Measurements from ENCODE around the gene DGKD.

Gene DGKD

DNA sequence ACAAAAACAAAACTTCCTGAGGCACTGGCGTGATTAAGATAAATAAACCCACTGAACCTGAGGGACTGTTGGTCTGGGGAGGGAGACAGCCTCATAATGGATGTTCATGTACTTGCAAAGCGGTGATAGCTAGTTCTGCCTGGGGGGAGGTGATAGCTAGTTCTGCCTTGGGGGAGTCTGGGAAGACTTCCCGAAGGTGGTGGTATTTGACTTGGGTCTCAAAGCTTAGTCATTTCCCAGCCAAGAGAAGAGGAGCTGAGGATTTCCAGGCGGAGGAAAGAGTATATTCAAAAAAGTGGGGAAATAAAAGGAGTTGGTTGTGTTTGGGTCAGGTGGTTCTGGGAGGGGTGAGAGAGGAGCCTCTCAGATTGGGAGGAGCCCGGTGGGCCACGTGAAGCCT, 24.7 kb downstream of the DGKD start:
- TF ChIP-seq, protein P1, sequence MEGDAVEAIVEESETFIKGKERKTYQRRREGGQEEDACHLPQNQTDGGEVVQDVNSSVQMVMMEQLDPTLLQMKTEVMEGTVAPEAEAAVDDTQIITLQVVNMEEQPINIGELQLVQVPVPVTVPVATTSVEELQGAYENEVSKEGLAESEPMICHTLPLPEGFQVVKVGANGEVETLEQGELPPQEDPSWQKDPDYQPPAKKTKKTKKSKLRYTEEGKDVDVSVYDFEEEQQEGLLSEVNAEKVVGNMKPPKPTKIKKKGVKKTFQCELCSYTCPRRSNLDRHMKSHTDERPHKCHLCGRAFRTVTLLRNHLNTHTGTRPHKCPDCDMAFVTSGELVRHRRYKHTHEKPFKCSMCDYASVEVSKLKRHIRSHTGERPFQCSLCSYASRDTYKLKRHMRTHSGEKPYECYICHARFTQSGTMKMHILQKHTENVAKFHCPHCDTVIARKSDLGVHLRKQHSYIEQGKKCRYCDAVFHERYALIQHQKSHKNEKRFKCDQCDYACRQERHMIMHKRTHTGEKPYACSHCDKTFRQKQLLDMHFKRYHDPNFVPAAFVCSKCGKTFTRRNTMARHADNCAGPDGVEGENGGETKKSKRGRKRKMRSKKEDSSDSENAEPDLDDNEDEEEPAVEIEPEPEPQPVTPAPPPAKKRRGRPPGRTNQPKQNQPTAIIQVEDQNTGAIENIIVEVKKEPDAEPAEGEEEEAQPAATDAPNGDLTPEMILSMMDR (IDR thresholded peaks at IDR 0.05; ENCODE audit: extremely low read depth, missing control alignments), result no peak
- no peak for DNase-seq (ENCODE audit: low spot score)

DNA sequence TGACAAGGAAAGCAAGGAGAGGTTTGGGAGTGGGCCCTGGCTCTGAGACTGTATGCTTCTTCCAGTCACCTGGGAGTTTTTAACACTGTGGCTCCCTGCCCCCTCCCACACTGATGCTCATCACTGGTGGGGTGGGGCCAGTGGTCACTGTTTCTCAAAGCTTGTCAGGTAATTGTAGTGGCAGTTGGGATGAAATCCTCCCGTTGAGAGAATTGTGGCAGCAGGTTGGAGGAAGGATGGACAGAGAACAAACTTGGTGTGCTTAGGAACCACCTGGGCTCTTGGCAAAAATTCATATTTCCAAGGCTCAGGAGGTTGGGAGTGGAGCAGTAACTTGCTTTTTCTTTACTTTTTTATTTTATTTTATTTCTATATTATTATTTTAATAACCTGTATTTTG, 25.1 kb downstream of the DGKD start:
- DNase-seq (ENCODE audit: low spot score), result no peak
- TF ChIP-seq, protein P1 (IDR thresholded peaks at IDR 0.05; ENCODE audit: extremely low read depth, missing control alignments), result no peak

DNA sequence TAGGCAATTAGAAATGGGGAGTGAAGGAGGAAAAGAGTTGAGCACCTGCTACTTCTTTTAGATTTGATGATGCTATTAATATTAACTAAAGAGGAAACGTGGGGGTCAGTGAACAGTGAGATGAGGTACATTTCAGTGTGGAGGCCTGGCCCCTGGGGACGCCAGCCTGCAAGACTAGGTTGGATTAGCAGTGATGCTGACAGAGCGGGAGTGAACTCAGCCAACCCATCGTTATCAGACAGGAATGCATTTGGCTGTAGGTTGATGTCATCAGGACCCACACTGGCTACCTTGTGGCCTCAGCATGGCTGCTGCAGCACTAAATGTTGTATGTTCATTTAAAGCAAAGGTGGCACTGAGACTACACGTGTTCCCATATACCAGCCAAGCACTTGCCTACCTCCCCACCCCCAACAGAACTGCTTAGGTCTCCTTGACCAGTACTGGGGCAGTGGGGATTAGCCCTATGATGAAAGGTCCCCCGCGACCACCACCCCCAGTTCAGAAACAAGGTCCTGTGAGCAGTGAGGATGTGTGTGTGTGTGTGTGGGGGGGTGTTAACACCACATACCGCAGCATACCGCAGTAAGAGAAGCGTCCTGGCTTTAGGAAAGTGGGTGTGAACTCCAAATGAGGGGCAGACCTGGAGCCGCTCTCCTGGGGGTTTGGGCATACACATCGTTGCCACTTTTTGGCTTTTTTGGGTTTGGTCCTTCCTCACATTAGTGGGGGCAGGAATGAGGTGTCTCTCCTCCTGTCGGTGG, 26.0 kb downstream of the DGKD start:
- TF ChIP-seq, protein P1 (IDR thresholded peaks at IDR 0.05; ENCODE audit: extremely low read depth, missing control alignments), result no peak
- no peak for DNase-seq (ENCODE audit: low spot score)

DNA sequence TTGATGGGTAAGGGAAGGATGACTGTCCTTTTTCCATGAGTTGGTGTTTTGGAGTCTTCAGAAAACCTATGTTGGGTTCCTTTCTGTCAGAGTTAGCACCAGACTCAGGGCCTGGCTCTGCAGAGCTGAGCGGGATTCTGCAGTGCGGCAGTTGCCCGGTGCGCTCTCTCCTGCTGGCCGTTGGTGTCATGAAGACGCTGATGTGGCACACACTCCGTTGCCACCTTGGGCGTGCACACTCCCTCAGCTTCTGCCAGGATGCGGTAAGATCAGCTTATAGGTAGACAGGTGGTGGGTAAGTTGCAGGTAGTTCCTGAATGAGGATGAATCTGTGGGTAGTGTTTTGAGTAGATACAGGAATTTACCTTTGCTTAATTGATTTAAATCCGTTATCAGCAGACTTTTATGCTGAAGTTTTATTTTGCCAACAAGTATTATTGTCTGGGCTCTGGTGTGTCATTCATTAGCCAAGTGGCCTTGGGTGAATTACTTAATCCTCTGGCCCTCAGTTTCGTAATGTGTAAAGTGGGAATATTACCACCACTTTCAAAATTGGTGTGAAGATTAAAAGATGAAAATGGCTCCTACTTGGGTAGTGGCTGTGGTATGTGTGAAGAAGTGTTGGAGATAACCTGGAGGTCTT, 26.8 kb downstream of the DGKD start:
- TF ChIP-seq, protein P1 (IDR thresholded peaks at IDR 0.05; ENCODE audit: extremely low read depth, missing control alignments), result no peak
- no peak for DNase-seq (ENCODE audit: low spot score)

DNA sequence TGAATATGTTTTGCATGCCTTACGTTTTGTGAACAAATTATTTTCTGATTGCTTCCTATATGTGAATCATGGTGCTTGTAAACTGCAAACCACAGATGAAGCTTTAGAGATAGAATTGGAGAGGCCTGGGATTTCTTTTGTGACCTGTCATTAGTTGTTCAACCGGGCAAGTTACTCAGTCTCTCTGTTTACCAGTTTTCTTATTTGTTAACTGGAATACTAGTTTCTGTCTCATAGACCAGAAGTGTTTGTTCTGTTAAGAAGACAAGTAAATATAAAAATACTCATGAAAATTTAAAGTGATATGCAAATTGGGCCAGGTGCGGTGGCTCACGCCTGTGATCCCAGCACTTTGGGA, 27.3 kb downstream of the DGKD start:
- TF ChIP-seq, protein P1 (IDR thresholded peaks at IDR 0.05; ENCODE audit: extremely low read depth, missing control alignments), result no peak
- DNase-seq (ENCODE audit: low spot score), result no peak

DNA sequence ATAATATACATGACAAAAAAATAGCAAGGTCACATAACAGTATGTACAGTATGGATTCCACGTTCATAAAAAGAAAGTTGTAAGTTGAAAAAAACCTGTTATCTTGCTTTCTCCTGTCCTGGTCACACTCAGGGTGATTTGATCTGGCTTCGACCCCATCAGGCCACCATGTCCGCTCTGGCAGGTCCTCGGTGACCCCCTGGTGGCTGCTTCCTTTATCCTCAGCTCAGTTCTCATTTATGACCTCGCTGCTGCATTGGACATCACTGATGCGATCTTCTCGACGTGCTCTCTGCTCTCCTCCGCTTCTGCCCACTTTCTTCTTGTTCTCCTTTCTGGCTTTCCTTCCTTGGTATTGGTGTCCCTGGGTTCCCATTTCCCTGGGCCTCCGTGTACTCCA, 29.7 kb downstream of the DGKD start:
- no peak for DNase-seq (ENCODE audit: low spot score)
- TF ChIP-seq, protein P1 (IDR thresholded peaks at IDR 0.05; ENCODE audit: extremely low read depth, missing control alignments), result no peak

DNA sequence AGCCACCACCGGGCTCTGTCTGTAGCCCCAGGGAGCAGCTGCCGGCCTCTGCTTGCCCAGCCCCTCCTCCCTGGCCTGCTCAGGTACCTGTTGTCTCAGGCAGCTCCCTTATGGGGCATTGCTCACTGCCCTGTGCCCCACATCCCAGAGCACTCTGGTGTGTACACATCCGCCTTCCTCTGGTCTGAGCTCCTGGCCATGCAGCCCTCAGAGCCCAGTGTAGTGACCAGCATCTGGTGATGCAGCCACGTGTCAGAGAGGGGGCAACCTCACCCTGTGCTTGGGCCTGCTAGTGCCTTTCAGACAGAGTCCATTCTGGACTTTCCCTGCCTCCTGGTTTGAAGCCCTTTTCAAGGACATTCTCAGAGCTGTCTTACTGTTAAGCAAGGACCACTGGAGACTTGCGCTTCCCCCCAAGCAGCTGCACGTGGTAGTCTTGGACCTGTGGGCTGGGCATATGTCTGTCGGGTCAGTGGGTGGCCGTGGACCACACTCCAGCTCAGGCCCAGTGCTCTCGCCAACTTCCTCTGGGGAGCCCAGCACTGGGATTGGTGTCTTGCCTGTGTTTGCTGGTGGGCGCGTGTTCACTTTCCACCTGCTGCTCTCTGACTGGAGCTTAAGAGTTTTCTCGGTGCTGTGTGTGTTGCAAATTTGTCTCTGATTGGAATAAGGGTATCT, 30.7 kb downstream of the DGKD start:
- TF ChIP-seq, protein P1 (IDR thresholded peaks at IDR 0.05; ENCODE audit: extremely low read depth, missing control alignments), result no peak
- no peak for DNase-seq (ENCODE audit: low spot score)

Measured in GM20000 (cell line).